ENCODE results near the gene TUBB4A. TPM values are rescaled to one million over a fixed set of nuclear protein-coding genes. Genes with fewer than 3 reads are reported as not detected.

The TUBB4A gene
- total RNA-seq, 2 experiments from 2014 or later = 1.2 to 2.5 TPM

DNA sequence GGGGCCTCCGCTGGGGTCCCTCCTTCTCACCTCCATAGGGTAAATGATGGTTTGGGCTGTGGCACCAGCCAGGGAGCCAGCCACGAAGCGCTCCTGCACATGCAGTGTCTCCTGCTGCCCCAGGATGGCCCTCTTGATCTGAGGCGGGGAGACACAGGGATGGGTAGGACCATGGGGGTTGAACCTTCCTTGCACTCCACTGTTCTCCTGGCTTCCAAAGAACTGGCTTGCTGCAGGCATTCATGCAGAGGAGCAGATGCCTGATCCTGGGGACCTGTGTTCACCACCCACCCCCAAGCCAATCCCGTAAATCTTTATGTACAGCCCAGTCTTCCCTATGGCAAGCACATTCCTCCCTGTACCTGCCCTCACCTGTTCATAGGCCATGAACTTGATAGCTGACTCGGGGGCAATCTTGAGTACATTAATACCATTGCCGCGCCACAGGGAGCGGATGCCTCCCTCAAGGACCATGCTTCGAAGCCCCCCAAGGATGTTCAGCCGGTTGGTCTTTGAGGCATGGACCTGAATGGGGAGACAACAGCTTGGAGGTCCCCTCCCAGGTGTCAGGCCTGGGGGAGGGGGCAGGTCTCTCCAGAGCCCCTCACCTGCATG is 48.1 kb downstream of the TUBB4A start:
- Mint-ChIP-seq H3K9me3 (peaks cover 20% of the 10 kb centered on the region), H3K27me3 (no peaks in the 10 kb centered on the region), H3K4me1 (peaks cover 6% of the 10 kb centered on the region), H3K36me3 (ENCODE audit: low read depth) (peaks cover 47% of the 10 kb centered on the region), H3K4me3 (no peak overlapping the region), H3K27ac (no peak overlapping the region)
- POLR2A ChIA-PET = no interaction called here
- DNase-seq = no peak
- CTCF ChIA-PET = interaction anchor here (0.6 to 0.7 kb wide), 2 partner anchors 28 to 325 kb away, joined by 3 to 5 read pairs; no protein-coding TSS in a partner anchor

DNA sequence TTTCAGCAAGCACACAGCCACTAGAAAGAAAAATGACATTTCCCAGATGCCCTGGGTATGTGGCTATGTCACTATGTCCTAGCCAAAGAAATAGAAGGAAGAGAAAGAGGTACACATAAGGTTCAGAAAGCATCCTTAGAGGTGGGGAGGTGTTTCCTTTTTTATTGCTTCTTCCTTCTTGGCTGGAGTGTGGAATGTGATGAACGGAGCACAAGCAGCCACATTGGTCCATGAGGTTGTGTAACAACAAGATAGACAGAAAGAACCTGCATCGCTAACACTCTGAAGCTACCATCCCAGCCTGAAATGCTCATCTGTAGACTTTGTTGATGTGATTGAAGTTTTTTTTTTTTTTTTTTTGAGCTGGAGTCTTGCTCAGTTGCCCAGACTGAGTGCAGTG is 49.2 kb downstream of the TUBB4A start:
- CTCF ChIA-PET = interaction anchor here (0.6 kb wide), 1 partner anchor 370 kb away, joined by 3 read pairs; no protein-coding TSS in a partner anchor

DNA sequence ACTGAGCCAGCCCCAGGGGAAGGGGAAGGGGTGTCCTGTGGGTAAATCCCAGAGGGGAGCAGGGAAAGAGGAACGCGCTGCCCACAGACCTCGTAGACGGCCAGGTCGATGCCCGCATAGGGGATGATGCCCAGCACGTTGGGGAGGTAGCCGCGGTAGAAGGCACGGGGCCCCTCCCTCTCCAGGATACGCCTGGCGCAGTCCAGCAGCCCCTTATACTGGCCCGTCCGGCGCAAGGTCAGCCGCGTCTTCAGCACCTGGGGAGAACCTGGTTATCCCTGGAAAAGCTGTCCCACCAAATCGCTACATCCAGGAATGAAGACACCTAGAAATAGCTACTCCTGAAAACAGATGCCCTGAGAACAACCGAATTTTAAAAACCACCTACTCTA is 49.9 kb downstream of the TUBB4A start:
- ChIA-PET POLR2A (no interaction called here), CTCF (interaction anchor here (0.6 kb wide), 1 partner anchor 370 kb away, joined by 3 read pairs; no protein-coding TSS in a partner anchor)
- peaks cover 44% of the 10 kb centered on the region for H3K36me3 Mint-ChIP-seq (ENCODE audit: low read depth)
- no peak overlapping the region for H3K27ac Mint-ChIP-seq
- H3K9me3 Mint-ChIP-seq = peaks cover 20% of the 10 kb centered on the region
- H3K4me3 Mint-ChIP-seq = no peak overlapping the region
- no peaks in the 10 kb centered on the region for H3K4me1 Mint-ChIP-seq
- no peak for DNase-seq
- no peaks in the 10 kb centered on the region for H3K27me3 Mint-ChIP-seq

More for the DNA sequence above, 49.2 kb downstream of the TUBB4A start:
- no peaks in the 10 kb centered on the region for H3K27me3 Mint-ChIP-seq
- H3K27ac Mint-ChIP-seq = no peak overlapping the region
- no peaks in the 10 kb centered on the region for H3K4me1 Mint-ChIP-seq
- peaks cover 47% of the 10 kb centered on the region for H3K36me3 Mint-ChIP-seq (ENCODE audit: low read depth)
- peaks cover 20% of the 10 kb centered on the region for H3K9me3 Mint-ChIP-seq
- POLR2A ChIA-PET = no interaction called here
- H3K4me3 Mint-ChIP-seq = no peak overlapping the region
- DNase-seq = no peak

DNA sequence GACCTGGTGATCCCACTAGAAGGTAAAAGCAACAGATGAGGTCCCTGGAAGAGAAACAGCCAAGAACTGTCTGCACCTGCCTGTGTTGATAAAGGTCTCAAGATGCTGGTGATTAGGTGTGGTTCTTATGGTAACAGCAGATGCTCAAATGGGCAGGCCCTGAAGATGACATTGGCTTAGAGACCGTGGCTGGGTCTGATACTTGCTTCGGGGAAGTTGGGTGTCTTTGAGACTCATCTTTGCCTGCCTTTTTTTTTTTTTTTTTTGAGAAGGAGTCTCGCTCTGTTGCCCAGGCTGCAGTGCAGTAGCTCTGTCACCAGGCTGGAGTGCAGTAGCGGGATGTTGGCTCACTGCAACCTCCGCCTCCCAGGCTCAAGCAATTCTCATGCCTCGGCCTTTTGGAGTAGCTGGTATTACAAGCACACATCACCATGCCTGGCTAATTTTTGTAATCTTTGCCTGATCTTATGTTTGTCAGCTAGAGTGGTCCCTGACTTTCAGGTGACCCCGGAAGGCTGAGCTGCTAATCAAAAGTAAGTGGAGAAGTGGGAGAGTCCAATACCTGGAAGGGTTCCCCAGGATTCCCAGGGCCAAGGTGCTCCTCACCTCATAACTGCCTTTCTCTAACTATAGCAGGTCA is 50.4 kb downstream of the TUBB4A start:
- Mint-ChIP-seq H3K27me3 (no peaks in the 10 kb centered on the region), H3K36me3 (ENCODE audit: low read depth) (peaks cover 44% of the 10 kb centered on the region), H3K27ac (no peak overlapping the region), H3K9me3 (peaks cover 20% of the 10 kb centered on the region), H3K4me1 (no peaks in the 10 kb centered on the region), H3K4me3 (no peak overlapping the region)
- ChIA-PET CTCF (interaction anchor here (0.6 kb wide), 1 partner anchor 1157 kb away, joined by 3 read pairs; no protein-coding TSS in a partner anchor), POLR2A (no interaction called here)
- no peak for DNase-seq

DNA sequence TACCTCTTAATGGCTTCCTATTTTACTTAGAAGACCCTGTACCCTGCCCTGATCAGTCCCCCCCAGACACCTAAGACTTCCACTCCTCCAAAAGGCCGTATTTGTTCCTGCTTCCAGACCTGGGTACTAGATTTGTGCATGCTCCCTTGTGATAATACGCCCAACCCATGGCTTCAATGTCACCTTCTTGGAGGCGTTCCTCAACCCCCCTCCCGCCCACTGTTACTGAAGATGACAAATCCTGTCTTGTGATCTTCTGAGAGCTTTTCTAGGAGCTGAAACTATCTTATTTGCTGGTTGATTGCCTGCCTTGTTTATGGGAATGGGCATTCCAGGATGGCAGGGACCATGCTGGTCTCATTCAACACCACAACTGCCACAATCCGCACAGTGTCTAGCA is 51.9 kb downstream of the TUBB4A start:
- H3K4me1 Mint-ChIP-seq = no peaks in the 10 kb centered on the region
- ChIA-PET POLR2A (no interaction called here), CTCF (interaction anchor here (0.6 kb wide), 1 partner anchor 717 kb away, joined by 3 read pairs; no protein-coding TSS in a partner anchor)
- peaks cover 14% of the 10 kb centered on the region for H3K9me3 Mint-ChIP-seq
- DNase-seq = no peak
- H3K4me3 Mint-ChIP-seq = no peak overlapping the region
- no peak overlapping the region for H3K27ac Mint-ChIP-seq
- no peaks in the 10 kb centered on the region for H3K27me3 Mint-ChIP-seq
- peaks cover 31% of the 10 kb centered on the region for H3K36me3 Mint-ChIP-seq (ENCODE audit: low read depth)

DNA sequence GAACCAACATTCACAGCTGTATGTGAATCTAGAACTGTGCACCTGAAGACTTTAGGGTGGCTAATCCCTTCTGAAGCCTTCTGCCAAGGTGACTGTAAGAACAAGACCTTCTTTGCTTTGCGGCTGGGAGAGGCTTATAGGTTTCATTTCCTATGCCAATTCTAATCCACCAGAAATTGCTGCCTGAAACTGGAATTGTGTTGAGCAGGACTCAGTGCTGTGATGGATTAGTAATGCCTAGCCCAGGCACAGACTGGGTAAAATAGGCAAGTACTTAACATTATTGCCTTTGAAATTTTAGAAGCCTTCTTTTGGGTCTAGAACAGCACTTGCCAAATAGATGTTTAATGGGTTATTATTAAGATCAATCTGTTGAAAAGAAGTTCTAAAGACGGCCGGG is 54.1 kb downstream of the TUBB4A start:
- POLR2A ChIA-PET = no interaction called here
- Mint-ChIP-seq H3K4me3 (no peak overlapping the region), H3K4me1 (no peaks in the 10 kb centered on the region), H3K27me3 (no peaks in the 10 kb centered on the region), H3K9me3 (no peaks in the 10 kb centered on the region), H3K36me3 (ENCODE audit: low read depth) (peaks cover 10% of the 10 kb centered on the region), H3K27ac (no peak overlapping the region)
- CTCF ChIA-PET = no interaction called here
- DNase-seq = no peak

DNA sequence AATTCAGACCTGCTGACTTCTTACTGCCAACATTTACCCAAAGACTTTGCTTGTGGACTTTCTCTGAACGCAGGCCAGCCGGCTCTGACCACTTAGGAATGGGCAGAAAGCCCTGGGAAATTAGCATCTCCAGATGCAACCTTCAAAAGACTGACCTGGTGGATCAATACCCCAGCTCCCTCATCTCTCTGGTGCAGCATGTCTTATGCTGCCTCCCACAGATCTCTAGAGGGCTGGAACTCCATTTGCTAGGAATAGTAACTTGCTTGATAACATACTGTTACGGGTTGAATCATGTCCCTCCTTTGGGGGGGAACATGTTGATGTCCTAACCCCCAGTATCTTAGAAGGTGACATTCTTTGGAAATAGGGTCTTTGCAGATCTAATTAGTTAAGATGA is 55.7 kb downstream of the TUBB4A start:
- H3K9me3 Mint-ChIP-seq = no peaks in the 10 kb centered on the region
- ChIA-PET POLR2A (no interaction called here), CTCF (no interaction called here)
- H3K4me1 Mint-ChIP-seq = no peaks in the 10 kb centered on the region
- H3K27ac Mint-ChIP-seq = no peak overlapping the region
- no peak overlapping the region for H3K4me3 Mint-ChIP-seq
- H3K27me3 Mint-ChIP-seq = no peaks in the 10 kb centered on the region
- peaks cover 1% of the 10 kb centered on the region for H3K36me3 Mint-ChIP-seq (ENCODE audit: low read depth)
- no peak for DNase-seq

Other genes with a start within 250 kb of the TUBB4A start
- 10 to 100 TPM; 38.4 to 46.5 TPM for gene MLLT1, start 222.3 kb downstream of the TUBB4A start, total RNA-seq
- under 1 TPM; 0.81 to 0.82 TPM for gene ACER1, start 168.7 kb downstream of the TUBB4A start, total RNA-seq
- gene CLPP, start 140.8 kb downstream of the TUBB4A start, total RNA-seq = 100 to 1,000 TPM; 124 to 125 TPM
- 10 to 100 TPM; 32.8 to 48.2 TPM for gene ALKBH7, start 129.5 kb downstream of the TUBB4A start, total RNA-seq
- gene PSPN, start 126.4 kb downstream of the TUBB4A start, total RNA-seq = 1 to 10 TPM; 2.4 TPM
- gene GTF2F1, start 109.1 kb downstream of the TUBB4A start, total RNA-seq = 10 to 100 TPM; 61.4 to 67.7 TPM
- gene KHSRP, start 77.5 kb downstream of the TUBB4A start, total RNA-seq = 100 to 1,000 TPM; 301 to 308 TPM
- gene SLC25A41, start 68.5 kb downstream of the TUBB4A start, total RNA-seq = under 1 TPM; 0.42 to 0.55 TPM
- gene SLC25A23, start 42.5 kb downstream of the TUBB4A start, total RNA-seq = 10 to 100 TPM; 19.4 to 24.8 TPM
- under 1 TPM; 0.33 to 0.64 TPM for gene CRB3, start 38.0 kb downstream of the TUBB4A start, total RNA-seq
- gene DENND1C, start 20.5 kb downstream of the TUBB4A start, total RNA-seq = 100 to 1,000 TPM in 1 of 2 experiments, 10 to 100 TPM in 1; 100.0 to 104 TPM
- gene TNFSF9, start 28.7 kb upstream of the TUBB4A start, total RNA-seq = 1 to 10 TPM; 1.1 to 1.5 TPM
- gene CD70, start 88.8 kb upstream of the TUBB4A start, total RNA-seq = 10 to 100 TPM; 12.6 to 12.9 TPM
- 10 to 100 TPM; 20.2 to 20.8 TPM for gene TNFSF14, start 167.9 kb upstream of the TUBB4A start, total RNA-seq
- not detected for gene C3, start 218.3 kb upstream of the TUBB4A start, total RNA-seq
- gene GPR108, start 235.3 kb upstream of the TUBB4A start, total RNA-seq = 10 to 100 TPM; 64.6 TPM
- 10 to 100 TPM; 11.1 to 11.2 TPM for gene TRIP10, start 237.4 kb upstream of the TUBB4A start, total RNA-seq

Data from activated CD4-positive, alpha-beta T cell treated with anti-CD3 and anti-CD28 coated beads, Interleukin-2, amount 10 ng/mL, durations not matched to agents 7 days and 5 days (primary cell).